Measurements from ENCODE around the gene LEMD3. TPM values are rescaled to one million over a fixed set of nuclear protein-coding genes. Genes with fewer than 3 reads are reported as not detected.

The LEMD3 gene
- polyA plus RNA-seq, 1 donor from 2014 or later = 41.0 TPM

GRCh38 chr12:65208125-65208524 is 38.7 kb downstream of the LEMD3 start:
- Histone ChIP-seq H3K9me3 (ENCODE audit: low read length) (no peaks in the 10 kb centered on the region), H3K79me2 (replicated peaks; ENCODE audit: insufficient read depth, low read length) (peaks cover 23% of the 10 kb centered on the region), H3F3A (ENCODE audit: insufficient read depth, low read length, poor library complexity, severe bottlenecking) (no peaks in the 10 kb centered on the region), H3K4me3 (ENCODE audit: low read length) (no peak overlapping the region), H3K9me2 (ENCODE audit: insufficient read depth, low read length) (no peaks in the 10 kb centered on the region), H2AFZ (ENCODE audit: low read depth, low read length) (no peak overlapping the region), H3K36me3 (ENCODE audit: insufficient read depth, low read length) (no peaks in the 10 kb centered on the region), H4K20me1 (ENCODE audit: insufficient read depth) (no peaks in the 10 kb centered on the region), H3K27me3 (ENCODE audit: insufficient read depth, low read depth, low read length) (no peaks in the 10 kb centered on the region), H3K4me2 (ENCODE audit: low read length) (no peak overlapping the region), H3K27ac (ENCODE audit: low read length) (no peak overlapping the region), H3K9ac (ENCODE audit: low read length) (no peak overlapping the region)
- TF ChIP-seq CTCF (IDR thresholded peaks at IDR 0.05; ENCODE audit: poor library complexity, severe bottlenecking) (no peak), MXI1 (conservative IDR thresholded peaks at IDR 0.05; ENCODE audit: poor library complexity, severe bottlenecking) (no peak), TAF1 (IDR thresholded peaks at IDR 0.05; ENCODE audit: low read depth) (no peak), EZH2 (IDR thresholded peaks at IDR 0.05; ENCODE audit: borderline replicate concordance, insufficient read depth, low read length, poor library complexity, severe bottlenecking) (no peak), RAD21 (conservative IDR thresholded peaks at IDR 0.05) (no peak)
- TF ChIP-seq, protein P1, sequence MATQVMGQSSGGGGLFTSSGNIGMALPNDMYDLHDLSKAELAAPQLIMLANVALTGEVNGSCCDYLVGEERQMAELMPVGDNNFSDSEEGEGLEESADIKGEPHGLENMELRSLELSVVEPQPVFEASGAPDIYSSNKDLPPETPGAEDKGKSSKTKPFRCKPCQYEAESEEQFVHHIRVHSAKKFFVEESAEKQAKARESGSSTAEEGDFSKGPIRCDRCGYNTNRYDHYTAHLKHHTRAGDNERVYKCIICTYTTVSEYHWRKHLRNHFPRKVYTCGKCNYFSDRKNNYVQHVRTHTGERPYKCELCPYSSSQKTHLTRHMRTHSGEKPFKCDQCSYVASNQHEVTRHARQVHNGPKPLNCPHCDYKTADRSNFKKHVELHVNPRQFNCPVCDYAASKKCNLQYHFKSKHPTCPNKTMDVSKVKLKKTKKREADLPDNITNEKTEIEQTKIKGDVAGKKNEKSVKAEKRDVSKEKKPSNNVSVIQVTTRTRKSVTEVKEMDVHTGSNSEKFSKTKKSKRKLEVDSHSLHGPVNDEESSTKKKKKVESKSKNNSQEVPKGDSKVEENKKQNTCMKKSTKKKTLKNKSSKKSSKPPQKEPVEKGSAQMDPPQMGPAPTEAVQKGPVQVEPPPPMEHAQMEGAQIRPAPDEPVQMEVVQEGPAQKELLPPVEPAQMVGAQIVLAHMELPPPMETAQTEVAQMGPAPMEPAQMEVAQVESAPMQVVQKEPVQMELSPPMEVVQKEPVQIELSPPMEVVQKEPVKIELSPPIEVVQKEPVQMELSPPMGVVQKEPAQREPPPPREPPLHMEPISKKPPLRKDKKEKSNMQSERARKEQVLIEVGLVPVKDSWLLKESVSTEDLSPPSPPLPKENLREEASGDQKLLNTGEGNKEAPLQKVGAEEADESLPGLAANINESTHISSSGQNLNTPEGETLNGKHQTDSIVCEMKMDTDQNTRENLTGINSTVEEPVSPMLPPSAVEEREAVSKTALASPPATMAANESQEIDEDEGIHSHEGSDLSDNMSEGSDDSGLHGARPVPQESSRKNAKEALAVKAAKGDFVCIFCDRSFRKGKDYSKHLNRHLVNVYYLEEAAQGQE (IDR thresholded peaks at IDR 0.05; ENCODE audit: borderline replicate concordance) = no peak

- H3K27me3 ChIP-seq (ENCODE audit: insufficient read depth, low read depth, low read length) = no peaks in the 10 kb centered on the region
- H3K9me2 ChIP-seq (ENCODE audit: insufficient read depth, low read length) = no peaks in the 10 kb centered on the region
- no peaks in the 10 kb centered on the region for H3F3A ChIP-seq (ENCODE audit: insufficient read depth, low read length, poor library complexity, severe bottlenecking)
- H3K4me2 ChIP-seq (ENCODE audit: low read length) = no peak overlapping the region
- no peak overlapping the region for H3K4me3 ChIP-seq (ENCODE audit: low read length)
- no peak overlapping the region for H2AFZ ChIP-seq (ENCODE audit: low read depth, low read length)
- no peak overlapping the region for H3K9ac ChIP-seq (ENCODE audit: low read length)
- H4K20me1 ChIP-seq (ENCODE audit: insufficient read depth) = no peaks in the 10 kb centered on the region
- no peaks in the 10 kb centered on the region for H3K9me3 ChIP-seq (ENCODE audit: low read length)
- H3K27ac ChIP-seq (ENCODE audit: low read length) = no peak overlapping the region
- no peaks in the 10 kb centered on the region for H3K36me3 ChIP-seq (ENCODE audit: insufficient read depth, low read length)
- H3K79me2 ChIP-seq (replicated peaks; ENCODE audit: insufficient read depth, low read length) = peaks cover 13% of the 10 kb centered on the region
- TF ChIP-seq SMC3 (conservative IDR thresholded peaks at IDR 0.05; ENCODE audit: poor library complexity) (no peak), RAD21 (conservative IDR thresholded peaks at IDR 0.05) (no peak), MXI1 (conservative IDR thresholded peaks at IDR 0.05; ENCODE audit: poor library complexity, severe bottlenecking) (no peak), EP300 (conservative IDR thresholded peaks at IDR 0.05; ENCODE audit: poor library complexity, severe bottlenecking) (no peak), CTCF (IDR thresholded peaks at IDR 0.05; ENCODE audit: poor library complexity, severe bottlenecking) (no peak), POLR2AphosphoS5 (IDR thresholded peaks at IDR 0.05) (no peak), TAF1 (IDR thresholded peaks at IDR 0.05; ENCODE audit: low read depth) (no peak)
These were observed 39.7 kb downstream of the LEMD3 start for GRCh38 chr12:65208964-65209654.
